ENCODE results near the gene PTOV1.

- TF ChIP-seq POLR2A (IDR thresholded peaks at IDR 0.05; ENCODE audit: low read depth, low read length) (no peak), POLR2AphosphoS5 (IDR thresholded peaks at IDR 0.05; ENCODE audit: low read depth, low read length) (peak; percentile 48; the same call in 1 of the 2 replicates), TAF1 (IDR thresholded peaks at IDR 0.05; ENCODE audit: low read depth, low read length) (no peak; the same call in 1 of the 2 replicates), POU2F2 (IDR thresholded peaks at IDR 0.05; ENCODE audit: low read depth, low read length) (no peak), PAX5 (IDR thresholded peaks at IDR 0.05; ENCODE audit: insufficient read depth, low read length, severe bottlenecking) (no peak)
Observed at GRCh38 chr19:49896863-49897621, 46.1 kb downstream of the PTOV1 start, which contains the start of gene IL4I1.

Measured in GM12891 (cell line).